Measurements from ENCODE around the gene FOXN4. TPM values are rescaled to one million over a fixed set of nuclear protein-coding genes. Genes with fewer than 3 reads are reported as not detected.

Gene FOXN4
- total and polyA plus RNA-seq, 2 of the 13 experiments (the other 11 are each of a cell fraction or from before 2014, with no cell fraction given) = 0.11 TPM; not detected in 1

DNA sequence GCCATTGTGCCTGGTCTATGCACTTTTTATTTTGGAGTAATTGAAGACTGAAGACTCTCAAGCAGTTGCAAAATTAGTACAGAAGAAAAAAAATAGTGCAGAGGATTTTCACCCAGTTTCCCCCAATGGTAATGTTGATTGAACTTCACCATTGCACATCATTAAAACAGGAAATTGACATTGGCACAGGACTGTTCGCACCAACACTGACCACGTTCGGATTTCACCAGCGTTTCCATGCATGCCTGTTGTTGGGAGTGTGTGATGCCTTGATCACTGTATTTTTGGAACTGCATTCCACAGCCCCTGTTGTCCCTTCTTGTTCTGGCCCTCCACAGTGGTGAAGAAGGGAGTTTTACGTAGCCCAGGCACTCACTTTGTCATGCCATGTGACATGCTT, 67.1 kb downstream of the FOXN4 start:
- 95% methylated on average over 5 of the region's 5 CpGs for WGBS (ENCODE audit: low lambda C conversion rate)
- Histone ChIP-seq H3K36me3 (replicated peaks in 1 of 2; ENCODE audit: control insufficient read depth in 1 of 2, insufficient read depth in 2 of 2, low read length in 2 of 2) (peaks cover 6 to 35% of the 10 kb centered on the region in 2 experiments; a peak in 4 of 5 replicates), H3K9me3 (ENCODE audit: low read length) (no peaks in the 10 kb centered on the region), H3K27me3 (ENCODE audit: control insufficient read depth in 1 of 2, insufficient read depth in 2 of 2, low read length in 2 of 2) (no peaks in the 10 kb centered on the region), H4K20me1 (ENCODE audit: insufficient read depth, low read length) (no peaks in the 10 kb centered on the region), H2AFZ (ENCODE audit: low read length) (no peak overlapping the region), H3K79me2 (ENCODE audit: insufficient read depth, low read length) (no peaks in the 10 kb centered on the region), H3K4me2 (ENCODE audit: low read depth, low read length) (no peak overlapping the region), H3K4me3 (replicated peaks in 1 of 3; ENCODE audit: insufficient read depth in 1 of 3, low read depth in 2 of 3, low read length in 3 of 3) (no peak overlapping the region), H3K27ac (ENCODE audit: extremely low read length, insufficient read depth, low read length) (no peak overlapping the region), H3K9ac (ENCODE audit: insufficient read depth, low read depth, low read length) (no peak overlapping the region), H3K4me1 (ENCODE audit: insufficient read depth, low read length) (no peaks in the 10 kb centered on the region)
- no peak for FAIRE-seq
- POLR2A ChIA-PET = no interaction called here
- BruUV-seq (replicated peaks) = no TSS peak
- DNase-seq (ENCODE audit: low spot score) = no peak
- no peak for TF ChIP-seq ZNF790 (CRISPR knock-in tag; IDR thresholded peaks at IDR 0.05; ENCODE audit: borderline replicate concordance)
- TF ChIP-seq ELF4 (CRISPR knock-in tag; IDR thresholded peaks at IDR 0.05; ENCODE audit: borderline replicate concordance) = no peak
- no peak for TF ChIP-seq ZNF20 (CRISPR knock-in tag; IDR thresholded peaks at IDR 0.05)
- CTCF ChIA-PET (ENCODE audit: low intra/inter-chr PET ratio, low total read pairs) = no interaction called here
- in situ Hi-C loops (cut with HindIII; ENCODE audit: extremely low pct_ligation_motif_present, low pct_unique_long_range_greater_than_20kb) = loop anchor here (10.0 kb wide), 1 partner anchor 107 kb away; no protein-coding TSS in a partner anchor
- ATAC-seq = no peak
- intact Hi-C loops (cut with micrococcal nuclease; ENCODE audit: unreplicated experiment) = no loop called here

DNA sequence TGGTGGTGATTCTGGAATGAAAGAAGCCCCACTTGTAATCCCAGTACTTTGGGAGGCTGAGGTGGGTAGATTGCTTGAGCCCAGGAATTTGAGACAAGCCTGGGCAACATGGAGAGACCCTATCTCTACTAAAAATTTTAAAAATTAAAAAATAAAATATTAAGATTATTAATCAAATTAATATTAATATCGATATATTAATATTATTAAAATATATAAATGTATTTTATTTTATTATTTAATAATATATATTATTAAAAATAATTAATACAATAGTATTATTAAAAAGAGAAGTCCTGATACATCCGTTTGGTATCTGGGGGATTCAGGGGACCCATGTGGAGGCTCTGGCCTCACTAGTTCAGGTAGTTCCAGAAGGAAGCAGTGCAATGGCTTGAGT, 68.7 kb downstream of the FOXN4 start:
- Histone ChIP-seq H2AFZ (ENCODE audit: low read length) (no peak overlapping the region), H3K9ac (ENCODE audit: insufficient read depth, low read depth, low read length) (no peak overlapping the region), H3K27me3 (ENCODE audit: control insufficient read depth in 1 of 2, insufficient read depth in 2 of 2, low read length in 2 of 2) (no peaks in the 10 kb centered on the region), H3K4me3 (replicated peaks in 1 of 3; ENCODE audit: insufficient read depth in 1 of 3, low read depth in 2 of 3, low read length in 3 of 3) (no peak overlapping the region), H3K9me3 (ENCODE audit: low read length) (no peaks in the 10 kb centered on the region), H3K79me2 (ENCODE audit: insufficient read depth, low read length) (no peaks in the 10 kb centered on the region), H3K36me3 (replicated peaks in 1 of 2; ENCODE audit: control insufficient read depth in 1 of 2, insufficient read depth in 2 of 2, low read length in 2 of 2) (peaks cover 6 to 41% of the 10 kb centered on the region in 2 experiments; a peak in 4 of 5 replicates), H3K4me1 (ENCODE audit: insufficient read depth, low read length) (no peaks in the 10 kb centered on the region), H4K20me1 (ENCODE audit: insufficient read depth, low read length) (no peaks in the 10 kb centered on the region), H3K27ac (ENCODE audit: extremely low read length, insufficient read depth, low read length) (no peak overlapping the region), H3K4me2 (ENCODE audit: low read depth, low read length) (no peak overlapping the region)
- no peak for DNase-seq (ENCODE audit: low spot score)
- POLR2A ChIA-PET = no interaction called here
- no peak for FAIRE-seq
- intact Hi-C loops (cut with micrococcal nuclease; ENCODE audit: unreplicated experiment) (no loop called here), in situ Hi-C loops (cut with HindIII; ENCODE audit: extremely low pct_ligation_motif_present, low pct_unique_long_range_greater_than_20kb) (loop anchor here (10.0 kb wide), 1 partner anchor 106 kb away; no protein-coding TSS in a partner anchor)
- WGBS (ENCODE audit: low lambda C conversion rate) = 91% methylated on average over 2 of the region's 2 CpGs
- TF ChIP-seq TBP (CRISPR knock-in tag; IDR thresholded peaks at IDR 0.05) (no peak), ZNF550 (CRISPR knock-in tag; IDR thresholded peaks at IDR 0.05; ENCODE audit: borderline replicate concordance) (no peak)
- TF ChIP-seq, protein P1, sequence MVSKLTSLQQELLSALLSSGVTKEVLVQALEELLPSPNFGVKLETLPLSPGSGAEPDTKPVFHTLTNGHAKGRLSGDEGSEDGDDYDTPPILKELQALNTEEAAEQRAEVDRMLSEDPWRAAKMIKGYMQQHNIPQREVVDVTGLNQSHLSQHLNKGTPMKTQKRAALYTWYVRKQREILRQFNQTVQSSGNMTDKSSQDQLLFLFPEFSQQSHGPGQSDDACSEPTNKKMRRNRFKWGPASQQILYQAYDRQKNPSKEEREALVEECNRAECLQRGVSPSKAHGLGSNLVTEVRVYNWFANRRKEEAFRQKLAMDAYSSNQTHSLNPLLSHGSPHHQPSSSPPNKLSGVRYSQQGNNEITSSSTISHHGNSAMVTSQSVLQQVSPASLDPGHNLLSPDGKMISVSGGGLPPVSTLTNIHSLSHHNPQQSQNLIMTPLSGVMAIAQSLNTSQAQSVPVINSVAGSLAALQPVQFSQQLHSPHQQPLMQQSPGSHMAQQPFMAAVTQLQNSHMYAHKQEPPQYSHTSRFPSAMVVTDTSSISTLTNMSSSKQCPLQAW (CRISPR knock-in tag; IDR thresholded peaks at IDR 0.05) = no peak
- no peak for ATAC-seq
- CTCF ChIA-PET (ENCODE audit: low intra/inter-chr PET ratio, low total read pairs) = no interaction called here
- BruUV-seq (replicated peaks) = no TSS peak
